ENCODE measurements around the gene COG5. TPM values are rescaled to one million over a fixed set of nuclear protein-coding genes. Genes with fewer than 3 reads are reported as not detected.
A peak's percentile ranks its signal among the peaks of the same experiment; 100 is the strongest.

COG5 gene
- total and polyA plus RNA-seq, 12 donors = 4.4 to 43.8 (median 32.8) TPM

GRCh38 chr7:107526672-107527071, 37.0 kb downstream of the COG5 start:
- Histone ChIP-seq H3K9me3 (replicated peaks in 1 of 3) (no peaks in the 10 kb centered on the region), H3K4me3 (no peak overlapping the region), H3K36me3 (replicated peaks in 1 of 2) (no peaks in the 10 kb centered on the region), H3K4me1 (replicated peaks in 1 of 2) (peaks cover 4 to 5% of the 10 kb centered on the region in 2 donors), H3K27me3 (no peaks in the 10 kb centered on the region), H3K27ac (no peak overlapping the region)
- DNase-seq = no peak
- no peak for TF ChIP-seq POLR2A (IDR thresholded peaks at IDR 0.05)
- TF ChIP-seq, protein P1, sequence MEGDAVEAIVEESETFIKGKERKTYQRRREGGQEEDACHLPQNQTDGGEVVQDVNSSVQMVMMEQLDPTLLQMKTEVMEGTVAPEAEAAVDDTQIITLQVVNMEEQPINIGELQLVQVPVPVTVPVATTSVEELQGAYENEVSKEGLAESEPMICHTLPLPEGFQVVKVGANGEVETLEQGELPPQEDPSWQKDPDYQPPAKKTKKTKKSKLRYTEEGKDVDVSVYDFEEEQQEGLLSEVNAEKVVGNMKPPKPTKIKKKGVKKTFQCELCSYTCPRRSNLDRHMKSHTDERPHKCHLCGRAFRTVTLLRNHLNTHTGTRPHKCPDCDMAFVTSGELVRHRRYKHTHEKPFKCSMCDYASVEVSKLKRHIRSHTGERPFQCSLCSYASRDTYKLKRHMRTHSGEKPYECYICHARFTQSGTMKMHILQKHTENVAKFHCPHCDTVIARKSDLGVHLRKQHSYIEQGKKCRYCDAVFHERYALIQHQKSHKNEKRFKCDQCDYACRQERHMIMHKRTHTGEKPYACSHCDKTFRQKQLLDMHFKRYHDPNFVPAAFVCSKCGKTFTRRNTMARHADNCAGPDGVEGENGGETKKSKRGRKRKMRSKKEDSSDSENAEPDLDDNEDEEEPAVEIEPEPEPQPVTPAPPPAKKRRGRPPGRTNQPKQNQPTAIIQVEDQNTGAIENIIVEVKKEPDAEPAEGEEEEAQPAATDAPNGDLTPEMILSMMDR (IDR thresholded peaks at IDR 0.05) = no peak
- 96 to 100% (median 99%) methylated on average over 2 of the region's 2 CpGs for WGBS, 4 donors
- intact Hi-C loops (cut with DNase I) = no loop called here

GRCh38 chr7:107506674-107507339, 56.9 kb downstream of the COG5 start:
- TF ChIP-seq, protein P1 (IDR thresholded peaks at IDR 0.05) = no peak
- no peak for TF ChIP-seq POLR2A (IDR thresholded peaks at IDR 0.05)
- no peak overlapping the region for H3K4me3 ChIP-seq
- WGBS, 4 donors = 61 to 77% (median 72%) methylated on average over 7 of the region's 7 CpGs
- H3K4me1 ChIP-seq (replicated peaks in 1 of 2) = no peaks in the 10 kb centered on the region
- intact Hi-C loops (cut with DNase I) = no loop called here
- peak in 3 of 7 donors; percentile 20 to 29 (median 26) for DNase-seq
- no peaks in the 10 kb centered on the region for H3K27me3 ChIP-seq
- no peaks in the 10 kb centered on the region for H3K9me3 ChIP-seq (replicated peaks in 1 of 3)
- H3K36me3 ChIP-seq (replicated peaks in 1 of 2) = no peaks in the 10 kb centered on the region
- no peak overlapping the region for H3K27ac ChIP-seq

DNA sequence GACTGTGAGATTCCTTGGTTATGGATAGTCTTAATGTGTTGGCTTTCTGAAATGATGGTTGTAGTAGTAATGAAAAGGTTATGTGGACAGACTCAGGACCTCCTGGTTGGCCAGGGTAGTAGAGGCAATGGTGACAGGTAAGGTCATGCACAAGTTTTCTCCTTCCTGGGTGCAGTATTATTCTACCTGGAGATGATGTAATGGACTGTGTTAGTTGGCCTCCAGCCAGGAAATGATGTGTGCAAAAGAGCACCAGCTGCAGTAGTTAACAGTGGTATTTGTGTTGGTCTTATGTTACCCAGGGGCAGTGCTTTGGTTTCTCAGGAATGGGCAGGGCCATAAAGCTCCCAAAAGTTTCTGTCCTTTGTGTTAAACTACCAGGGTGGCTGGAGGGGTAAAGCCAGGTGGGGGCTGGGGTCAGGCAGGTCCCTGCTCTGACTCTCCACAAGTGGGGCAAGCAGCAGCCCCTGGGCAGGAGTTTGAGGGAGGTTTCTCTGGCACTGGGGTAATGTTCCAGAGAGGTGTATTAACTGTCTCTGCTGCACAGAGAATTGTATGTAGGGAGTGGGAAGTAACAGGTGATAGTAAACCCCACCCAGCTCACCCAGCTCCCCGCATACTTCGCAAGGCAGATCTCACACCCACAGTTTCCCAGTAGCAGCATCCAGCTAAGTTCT, 57.6 kb downstream of the COG5 start:
- intact Hi-C loops (cut with DNase I) = no loop called here
- Histone ChIP-seq H3K9me3 (replicated peaks in 1 of 3) (no peaks in the 10 kb centered on the region), H3K27ac (no peak overlapping the region), H3K27me3 (no peaks in the 10 kb centered on the region), H3K36me3 (replicated peaks in 1 of 2) (no peaks in the 10 kb centered on the region), H3K4me1 (replicated peaks in 1 of 2) (no peaks in the 10 kb centered on the region), H3K4me3 (no peak overlapping the region)
- no peak for DNase-seq
- WGBS, 4 donors = 98 to 100% (median 100%) methylated on average over 2 of the region's 2 CpGs; no CpG with 5 or more reads in 1 of the 4 donors
- TF ChIP-seq, protein P1 (IDR thresholded peaks at IDR 0.05) = no peak
- TF ChIP-seq POLR2A (IDR thresholded peaks at IDR 0.05) = no peak

DNA sequence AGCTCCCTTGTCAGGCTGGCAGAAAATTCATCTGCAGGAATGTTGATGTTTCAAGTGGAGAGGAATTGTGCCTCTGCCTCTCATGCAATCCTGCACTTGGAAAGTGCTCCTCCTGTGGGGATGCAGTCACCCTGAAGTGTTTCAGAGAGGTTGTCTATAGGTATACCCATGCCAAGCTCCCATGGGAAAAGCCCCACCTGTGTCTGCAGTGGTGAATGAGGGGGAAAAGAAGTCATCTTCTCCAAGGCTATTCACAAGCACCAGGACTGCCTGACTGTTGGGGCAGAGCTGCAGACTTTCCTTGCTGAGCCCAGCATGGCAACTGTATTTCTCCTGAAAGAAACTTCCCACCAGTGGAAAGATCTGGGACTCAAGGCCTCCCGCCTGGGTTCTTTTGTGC, 58.4 kb downstream of the COG5 start:
- Histone ChIP-seq H3K9me3 (replicated peaks in 1 of 3) (no peaks in the 10 kb centered on the region), H3K27ac (no peak overlapping the region), H3K4me3 (no peak overlapping the region), H3K36me3 (replicated peaks in 1 of 2) (no peaks in the 10 kb centered on the region), H3K4me1 (replicated peaks in 1 of 2) (no peaks in the 10 kb centered on the region), H3K27me3 (no peaks in the 10 kb centered on the region)
- TF ChIP-seq, protein P1 (IDR thresholded peaks at IDR 0.05) = no peak
- TF ChIP-seq POLR2A (IDR thresholded peaks at IDR 0.05) = no peak
- DNase-seq = no peak
- 96 to 100% (median 99%) methylated on average over 1 of the region's 1 CpG for WGBS, 4 donors
- intact Hi-C loops (cut with DNase I) = no loop called here

Data from adrenal gland (tissue), 12 donors.